ENCODE results near the gene TSFM.

The TSFM gene

GRCh38 chr12:57739387-57739786, 43.2 kb upstream of the TSFM start:
- peaks cover 32% of the 10 kb centered on the region for H3K4me1 ChIP-seq (ENCODE audit: low read depth, poor library complexity, severe bottlenecking)
- H3K9ac ChIP-seq, result no peak overlapping the region
- H4K20me1 ChIP-seq (ENCODE audit: insufficient read depth), result no peaks in the 10 kb centered on the region
- H3K79me2 ChIP-seq (ENCODE audit: insufficient read depth, low read depth), result no peaks in the 10 kb centered on the region
- H3K4me3 ChIP-seq (IDR thresholded peaks at IDR 0.05; ENCODE audit: insufficient read depth, low read depth, low read length), result no peak overlapping the region
- H3K27me3 ChIP-seq (ENCODE audit: insufficient read depth, low read depth), result peaks cover 7% of the 10 kb centered on the region; the same call in 1 of the 2 replicates
- TF ChIP-seq CTCF (conservative IDR thresholded peaks at IDR 0.05; ENCODE audit: low read depth, low read length), result no peak
- H3K4me2 ChIP-seq, result no peak overlapping the region
- H3K27ac ChIP-seq, result no peak overlapping the region
- no peaks in the 10 kb centered on the region for H3K36me3 ChIP-seq (ENCODE audit: insufficient read depth)
- H2AFZ ChIP-seq (ENCODE audit: low read depth), result no peak overlapping the region

GRCh38 chr12:57739914-57740538, 42.6 kb upstream of the TSFM start:
- Histone ChIP-seq H3K4me2 (no peak overlapping the region), H3K9ac (no peak overlapping the region), H3K79me2 (ENCODE audit: insufficient read depth, low read depth) (no peaks in the 10 kb centered on the region), H3K4me3 (IDR thresholded peaks at IDR 0.05; ENCODE audit: insufficient read depth, low read depth, low read length) (no peak overlapping the region), H3K27ac (no peak overlapping the region), H2AFZ (ENCODE audit: low read depth) (no peak overlapping the region), H4K20me1 (ENCODE audit: insufficient read depth) (no peaks in the 10 kb centered on the region), H3K4me1 (ENCODE audit: low read depth, poor library complexity, severe bottlenecking) (peaks cover 32% of the 10 kb centered on the region), H3K36me3 (ENCODE audit: insufficient read depth) (no peaks in the 10 kb centered on the region), H3K27me3 (ENCODE audit: insufficient read depth, low read depth) (peaks cover 5% of the 10 kb centered on the region; the same call in 1 of the 2 replicates)
- no peak for TF ChIP-seq CTCF (conservative IDR thresholded peaks at IDR 0.05; ENCODE audit: low read depth, low read length)

- no peak overlapping the region for H3K4me3 ChIP-seq (IDR thresholded peaks at IDR 0.05; ENCODE audit: insufficient read depth, low read depth, low read length)
- H3K79me2 ChIP-seq (ENCODE audit: insufficient read depth, low read depth), result no peaks in the 10 kb centered on the region
- H3K27ac ChIP-seq, result no peak overlapping the region
- H3K36me3 ChIP-seq (ENCODE audit: insufficient read depth), result no peaks in the 10 kb centered on the region
- 0 out of 2 replicates have a peak, but pooled peaks cover 5% of the 10 kb centered on the region for H3K27me3 ChIP-seq (ENCODE audit: insufficient read depth, low read depth)
- H3K4me2 ChIP-seq, result peak overlapping the region; percentile 4; the same call in 1 of the 2 replicates
- no peaks in the 10 kb centered on the region for H4K20me1 ChIP-seq (ENCODE audit: insufficient read depth)
- TF ChIP-seq CTCF (conservative IDR thresholded peaks at IDR 0.05; ENCODE audit: low read depth, low read length), result no peak
- peaks cover 35% of the 10 kb centered on the region for H3K4me1 ChIP-seq (ENCODE audit: low read depth, poor library complexity, severe bottlenecking)
- no peak overlapping the region for H3K9ac ChIP-seq
- no peak overlapping the region for H2AFZ ChIP-seq (ENCODE audit: low read depth)
Measured at GRCh38 chr12:57740656-57741412, 41.8 kb upstream of the TSFM start.

- Histone ChIP-seq H2AFZ (ENCODE audit: low read depth) (peak overlapping the region; percentile 5; the same call in 1 of the 2 replicates), H3K4me3 (IDR thresholded peaks at IDR 0.05; ENCODE audit: insufficient read depth, low read depth, low read length) (no peak overlapping the region), H3K27me3 (ENCODE audit: insufficient read depth, low read depth) (0 out of 2 replicates have a peak, but pooled peaks cover 2% of the 10 kb centered on the region)
Measured at GRCh38 chr12:57741413-57741789, 41.2 kb upstream of the TSFM start.

More at GRCh38 chr12:57741413-57741789, 41.2 kb upstream of the TSFM start:
- H3K4me1 ChIP-seq (ENCODE audit: low read depth, poor library complexity, severe bottlenecking), result peaks cover 35% of the 10 kb centered on the region
- H3K36me3 ChIP-seq (ENCODE audit: insufficient read depth), result no peaks in the 10 kb centered on the region
- H3K79me2 ChIP-seq (ENCODE audit: insufficient read depth, low read depth), result no peaks in the 10 kb centered on the region
- no peaks in the 10 kb centered on the region for H4K20me1 ChIP-seq (ENCODE audit: insufficient read depth)
- no peak for TF ChIP-seq CTCF (conservative IDR thresholded peaks at IDR 0.05; ENCODE audit: low read depth, low read length)
- peak overlapping the region; percentile 22; the same call in 1 of the 2 replicates for H3K9ac ChIP-seq
- H3K4me2 ChIP-seq, result peak overlapping the region; percentile 20; the same call in 1 of the 2 replicates
- no peak overlapping the region for H3K27ac ChIP-seq
